HCT116 (cell line): Measurements from ENCODE around the gene ABCG8. TPM values are rescaled to one million over a fixed set of nuclear protein-coding genes. Genes with fewer than 3 reads are reported as not detected.

Experiments
- ATAC-seq: fragments of 200-7000 bp; cut with Tn5 transposase; 2 replicates; pipeline ENCODE4 v1.9.1; 2020; ENCODE audit warnings: mild to moderate bottlenecking, moderate library complexity
- BruUV-seq: library from RNA; stranded (reverse); fragments of 400-500 nt; replicated peaks from 2 replicates; lab custom pipeline; 2021; lab: Mats Ljungman, UMichigan
- CTCF ChIA-PET: fragments of 300-600 bp; sonication (Branson Sonifier 250); formaldehyde crosslinking; loops from one replicate; lab custom pipeline; 2021; ENCODE audit warnings: antibody characterized with exemption; lab: Charles Lee
- POLR2A ChIA-PET: fragments of 300-600, 350-600 bp; sonication (Branson Sonifier 250); formaldehyde crosslinking; loops from one replicate; lab custom pipeline; 2021; ENCODE audit warnings: antibody characterized with exemption; lab: Charles Lee
- RAD21 ChIA-PET, 2 experiments: fragments of 300-600 bp; sonication (Branson Sonifier 250); formaldehyde crosslinking; loops; one replicate each; lab custom pipeline; 2023; ENCODE audit warnings: low total read pairs in 2 of 2; ENCODE audit not compliant: uncharacterized antibody in 2 of 2, unreplicated experiment in 2 of 2, low non-redundant PET in 1 of 2; lab: Charles Lee
- DNase-seq: peaks from one replicate; pipeline ENCODE4 v3.0.0-alpha.2; 2010; ENCODE audit warnings: low read depth, low spot score
- H2AFZ ChIP-seq: fragments of 200-600 bp; shearing (Covaris generic), sonication (generic); 2 replicates; pipeline ENCODE4 v1.6.1; 2017; ENCODE audit warnings: low read depth, mixed run types, mixed read lengths, antibody characterized with exemption, low read length; ENCODE audit not compliant: poor library complexity, severe bottlenecking
- H3K27ac ChIP-seq: 2 replicates; pipeline ENCODE4 v1.5.1; 2012; ENCODE audit warnings: low read depth, low read length
- H3K27me3 ChIP-seq: fragments of 200-600 bp; sonication (generic); 2 replicates; pipeline ENCODE4 v1.6.1; 2016; ENCODE audit warnings: mixed run types, low read length, mixed read lengths; ENCODE audit not compliant: insufficient read depth
- H3K36me3 ChIP-seq, 2 experiments: fragments of 200-500 bp in 1 of 2; fragments of 200-600 bp in 1 of 2; sonication (Bioruptor generic) in 1 of 2; sonication (generic) in 1 of 2; 2 replicates each; pipeline versions ENCODE4 v1.5.1 to v1.6.1; 2014 to 2016; ENCODE audit warnings: low read length in 2 of 2, inconsistent platforms in 1 of 2, mixed read lengths in 1 of 2, mixed run types in 1 of 2; ENCODE audit not compliant: insufficient read depth in 2 of 2, control insufficient read depth in 1 of 2
- H3K4me1 ChIP-seq, 2 experiments: fragments of 200-600 bp in 1 of 2; sonication (generic) in 1 of 2; 2 replicates each; pipeline versions ENCODE4 v1.5.1 to v1.6.1; 2012 to 2017; ENCODE audit warnings: low read length in 2 of 2, inconsistent platforms in 1 of 2, mild to moderate bottlenecking in 1 of 2, mixed read lengths in 1 of 2, mixed run types in 1 of 2, moderate library complexity in 1 of 2; ENCODE audit not compliant: insufficient read depth in 2 of 2, control insufficient read depth in 1 of 2
- H3K4me2 ChIP-seq: fragments of 200-600 bp; sonication (generic); 2 replicates; pipeline ENCODE4 v1.6.1; 2017; ENCODE audit warnings: mixed run types, low read length, mixed read lengths
- H3K4me3 ChIP-seq, 2 experiments: fragments of 200-600 bp in 1 of 2; sonication (generic) in 1 of 2; replicated peaks in 1 of 2; 2 replicates each; pipeline ENCODE4 v1.5.1; 2011 to 2016; ENCODE audit warnings: low read length in 2 of 2, control low read depth in 1 of 2, low read depth in 1 of 2, mild to moderate bottlenecking in 1 of 2, mixed read lengths in 1 of 2, mixed run types in 1 of 2
- H3K79me2 ChIP-seq: fragments of 200-600 bp; sonication (generic); 2 replicates; pipeline ENCODE4 v1.6.1; 2017; ENCODE audit warnings: mild to moderate bottlenecking, mixed run types, low read length, moderate library complexity, mixed read lengths; ENCODE audit not compliant: insufficient read depth
- H3K9ac ChIP-seq: fragments of 200-600 bp; sonication (generic); 2 replicates; pipeline ENCODE4 v1.6.1; 2016; ENCODE audit warnings: low read length, mixed read lengths
- H3K9me2 ChIP-seq: fragments of 200-600 bp; sonication (generic), shearing (Covaris generic); 2 replicates; pipeline ENCODE4 v1.6.1; 2017; ENCODE audit warnings: mixed run types, mild to moderate bottlenecking, moderate library complexity; ENCODE audit not compliant: insufficient read depth
- H3K9me3 ChIP-seq, 2 experiments: fragments of 200-500 bp in 1 of 2; fragments of 200-600 bp in 1 of 2; sonication (Bioruptor generic) in 1 of 2; sonication (generic) in 1 of 2; 2 replicates each; pipeline ENCODE4 v1.6.1; 2014 to 2017; ENCODE audit warnings: low read length in 2 of 2, mixed read lengths in 2 of 2, inconsistent platforms in 1 of 2, low read depth in 1 of 2, mild to moderate bottlenecking in 1 of 2, mixed run types in 1 of 2, moderate library complexity in 1 of 2; ENCODE audit not compliant: control insufficient read depth in 1 of 2, insufficient read depth in 1 of 2
- H4K20me1 ChIP-seq: fragments of 200-600 bp; sonication (generic), shearing (Covaris generic); 2 replicates; pipeline ENCODE4 v1.6.1; 2017; ENCODE audit warnings: mixed run types, mild to moderate bottlenecking, moderate library complexity; ENCODE audit not compliant: insufficient read depth
- CBX3 ChIP-seq: IDR thresholded peaks from 2 replicates; pipeline ENCODE4 v1.6.1; 2012; ENCODE audit warnings: low read depth
- CEBPB ChIP-seq: IDR thresholded peaks from 2 replicates; pipeline ENCODE4 v1.6.1; 2012; ENCODE audit warnings: low read depth
- CTCF ChIP-seq, 3 experiments: fragments of 200-600 bp in 1 of 3; sonication (generic) in 1 of 3; IDR thresholded peaks in 2 of 3; conservative IDR thresholded peaks in 1 of 3; 2 replicates each; pipeline ENCODE4 v1.5.1; 2012 to 2017; ENCODE audit warnings: low read depth in 2 of 3, low read length in 2 of 3, antibody characterized with exemption in 1 of 3, borderline replicate concordance in 1 of 3, control low read depth in 1 of 3, mild to moderate bottlenecking in 1 of 3, mixed read lengths in 1 of 3, mixed run types in 1 of 3, moderate library complexity in 1 of 3; ENCODE audit not compliant: insufficient read depth in 1 of 3
- EGR1 ChIP-seq: IDR thresholded peaks from 2 replicates; pipeline ENCODE4 v1.6.1; 2012; ENCODE audit warnings: low read depth
- ELF1 ChIP-seq: IDR thresholded peaks from 2 replicates; pipeline ENCODE4 v1.6.1; 2012; ENCODE audit warnings: low read depth, borderline replicate concordance
- EZH2 ChIP-seq: fragments of 200-600 bp; sonication (generic); IDR thresholded peaks from 2 replicates; pipeline ENCODE4 v1.6.1; 2017; ENCODE audit warnings: antibody characterized with exemption, mixed run types
- EZH2phosphoT487 ChIP-seq: fragments of 200-600 bp; IDR thresholded peaks from 2 replicates; pipeline ENCODE4 v1.6.1; 2018; ENCODE audit warnings: antibody characterized with exemption, borderline replicate concordance
- JUND ChIP-seq: IDR thresholded peaks from 2 replicates; pipeline ENCODE4 v1.6.1; 2012
- POLR2A ChIP-seq: IDR thresholded peaks from 2 replicates; pipeline ENCODE4 v1.7.0; 2011; ENCODE audit warnings: borderline replicate concordance; ENCODE audit not compliant: insufficient read depth, insufficient read length; ENCODE audit errors: extremely low read depth
- POLR2AphosphoS5 ChIP-seq: IDR thresholded peaks from 2 replicates; pipeline ENCODE4 v1.6.1; 2011; ENCODE audit warnings: mild to moderate bottlenecking, low read depth, low read length, moderate library complexity
- RAD21 ChIP-seq: IDR thresholded peaks from 2 replicates; pipeline ENCODE4 v1.6.1; 2012; ENCODE audit warnings: low read depth, mild to moderate bottlenecking
- REST ChIP-seq: IDR thresholded peaks from 2 replicates; pipeline ENCODE4 v1.6.1; 2012; ENCODE audit warnings: low read depth
- SIN3A ChIP-seq: IDR thresholded peaks from 2 replicates; pipeline ENCODE4 v1.6.1; 2012; ENCODE audit warnings: low read depth
- SP1 ChIP-seq: IDR thresholded peaks from 2 replicates; pipeline ENCODE4 v1.6.1; 2012; ENCODE audit warnings: low read depth
- SRF ChIP-seq: IDR thresholded peaks from 2 replicates; pipeline ENCODE4 v1.6.1; 2012; ENCODE audit warnings: low read depth
- TCF7L2 ChIP-seq: IDR thresholded peaks from 2 replicates; pipeline ENCODE4 v1.7.0; 2011; ENCODE audit warnings: borderline replicate concordance, inconsistent platforms; ENCODE audit not compliant: insufficient read depth, insufficient read length; ENCODE audit errors: extremely low read depth
- YY1 ChIP-seq: IDR thresholded peaks from 2 replicates; pipeline ENCODE4 v1.6.1; 2011; ENCODE audit warnings: low read length, low read depth, moderate library complexity, mild to moderate bottlenecking; ENCODE audit not compliant: insufficient replicate concordance; ENCODE audit errors: extremely low read depth
- intact Hi-C: fragments of 100-400 bp; cut with micrococcal nuclease; formaldehyde crosslinking; loops from 2 replicates; pipeline ENCODE4 v1.10.0; 2022
- total RNA-seq: library from RNA; stranded (reverse); gene quantifications from one replicate; pipeline ENCODE4 v1.2.1, GENCODE V29; 2021; ENCODE audit not compliant: unreplicated experiment
- TF ChIP-seq, protein P1 (sequence below): IDR thresholded peaks from 2 replicates; pipeline ENCODE4 v1.6.1; 2012
- TF ChIP-seq, protein P2 (sequence below): IDR thresholded peaks from 2 replicates; pipeline ENCODE4 v1.6.1; 2012

The ABCG8 gene
- total RNA-seq, 1 experiment from 2014 or later: 0.05 TPM

GRCh38 chr2:43824951-43825493 is 13.7 kb upstream of the ABCG8 start:
- ATAC-seq (no peak), DNase-seq (no peak)
- TF ChIP-seq SP1 (no peak), POLR2AphosphoS5 (no peak), TCF7L2 (no peak), SIN3A (no peak), REST (no peak), RAD21 (no peak), ELF1 (no peak), EZH2phosphoT487 (no peak), CTCF (IDR thresholded peaks at IDR 0.05 in 2 of 3, conservative IDR thresholded peaks at IDR 0.05 in 1 of 3; ENCODE audit: borderline replicate concordance in 1 of 3, insufficient read depth in 1 of 3, low read depth in 2 of 3, low read length in 2 of 3) (no peak), JUND (no peak), YY1 (no peak), EZH2 (no peak), SRF (no peak), CEBPB (no peak), EGR1 (no peak), CBX3 (no peak), POLR2A (no peak)
- TF ChIP-seq, protein P1, sequence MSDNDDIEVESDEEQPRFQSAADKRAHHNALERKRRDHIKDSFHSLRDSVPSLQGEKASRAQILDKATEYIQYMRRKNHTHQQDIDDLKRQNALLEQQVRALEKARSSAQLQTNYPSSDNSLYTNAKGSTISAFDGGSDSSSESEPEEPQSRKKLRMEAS: no peak
- TF ChIP-seq, protein P2, sequence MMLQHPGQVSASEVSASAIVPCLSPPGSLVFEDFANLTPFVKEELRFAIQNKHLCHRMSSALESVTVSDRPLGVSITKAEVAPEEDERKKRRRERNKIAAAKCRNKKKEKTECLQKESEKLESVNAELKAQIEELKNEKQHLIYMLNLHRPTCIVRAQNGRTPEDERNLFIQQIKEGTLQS: no peak
- Histone ChIP-seq H2AFZ (no peak overlapping the region), H3K36me3 (no peaks in the 10 kb centered on the region), H3K4me3 (no peak overlapping the region), H4K20me1 (no peaks in the 10 kb centered on the region), H3K27me3 (peaks cover 23% of the 10 kb centered on the region; the same call in 1 of the 2 replicates), H3K79me2 (no peaks in the 10 kb centered on the region), H3K9me2 (no peaks in the 10 kb centered on the region), H3K4me2 (no peak overlapping the region), H3K9me3 (no peaks in the 10 kb centered on the region), H3K9ac (no peak overlapping the region), H3K27ac (no peak overlapping the region), H3K4me1 (no peaks in the 10 kb centered on the region)
- RAD21 ChIA-PET: no interaction called here
- BruUV-seq: no TSS peak
- CTCF ChIA-PET: no interaction called here
- POLR2A ChIA-PET: no interaction called here
- intact Hi-C loops: no loop called here
